ENCODE data around the gene HERPUD1.
A peak's percentile ranks its signal among the peaks of the same experiment; 100 is the strongest.

The HERPUD1 gene

GRCh38 chr16:56947604-56947995 lies 15.7 kb downstream of the HERPUD1 start:
- H3K27me3 Mint-ChIP-seq, result no peaks in the 10 kb centered on the region
- H3K9me3 Mint-ChIP-seq, result no peaks in the 10 kb centered on the region
- no peak for DNase-seq
- H3K27ac Mint-ChIP-seq, result peak overlapping the region; percentile 93
- ATAC-seq (replicated peaks), result no peak
- no peak overlapping the region for H3K4me3 Mint-ChIP-seq
- H3K36me3 Mint-ChIP-seq, result peaks cover 26 to 42% of the 10 kb centered on the region in 2 donors
- H3K4me1 Mint-ChIP-seq, result peaks cover 54 to 87% of the 10 kb centered on the region in 2 donors

- no peak for DNase-seq
Observed at GRCh38 chr16:56948234-56948633, 16.3 kb downstream of the HERPUD1 start.

GRCh38 chr16:56950051-56950450 lies 18.1 kb downstream of the HERPUD1 start:
- ATAC-seq (replicated peaks) (no peak), DNase-seq (no peak)
- Mint-ChIP-seq H3K27ac (peak overlapping the region; percentile 89), H3K36me3 (peaks cover 7 to 18% of the 10 kb centered on the region in 2 donors), H3K4me1 (peaks cover 41 to 67% of the 10 kb centered on the region in 2 donors), H3K27me3 (no peaks in the 10 kb centered on the region), H3K4me3 (no peak overlapping the region), H3K9me3 (no peaks in the 10 kb centered on the region)

More at GRCh38 chr16:56948234-56948633, 16.3 kb downstream of the HERPUD1 start:
- no peaks in the 10 kb centered on the region for H3K9me3 Mint-ChIP-seq
- ATAC-seq (replicated peaks), result no peak
- peaks cover 20 to 36% of the 10 kb centered on the region in 2 donors for H3K36me3 Mint-ChIP-seq
- peak overlapping the region; percentile 93 for H3K27ac Mint-ChIP-seq
- peaks cover 51 to 86% of the 10 kb centered on the region in 2 donors for H3K4me1 Mint-ChIP-seq
- H3K4me3 Mint-ChIP-seq, result peak overlapping the region in 1 of 2 donors; percentile 40
- H3K27me3 Mint-ChIP-seq, result no peaks in the 10 kb centered on the region

GRCh38 chr16:56950455-56950854 lies 18.5 kb downstream of the HERPUD1 start:
- DNase-seq (no peak), ATAC-seq (replicated peaks) (no peak)
- Mint-ChIP-seq H3K9me3 (no peaks in the 10 kb centered on the region), H3K27ac (peak overlapping the region; percentile 89), H3K27me3 (no peaks in the 10 kb centered on the region), H3K36me3 (peaks cover 7 to 16% of the 10 kb centered on the region in 2 donors), H3K4me1 (peaks cover 39 to 63% of the 10 kb centered on the region in 2 donors), H3K4me3 (peak overlapping the region; percentile 52 to 63)

GRCh38 chr16:56950881-56951771 lies 19.2 kb downstream of the HERPUD1 start:
- peaks cover 39 to 63% of the 10 kb centered on the region in 2 donors for H3K4me1 Mint-ChIP-seq
- peak; percentile 88 to 90 for ATAC-seq (replicated peaks)
- peak overlapping the region; percentile 89 for H3K27ac Mint-ChIP-seq
- peak; percentile 88 for DNase-seq
- no peaks in the 10 kb centered on the region for H3K9me3 Mint-ChIP-seq
- peaks cover 7 to 16% of the 10 kb centered on the region in 2 donors for H3K36me3 Mint-ChIP-seq
- peak overlapping the region; percentile 52 to 63 for H3K4me3 Mint-ChIP-seq
- H3K27me3 Mint-ChIP-seq, result no peaks in the 10 kb centered on the region

- Mint-ChIP-seq H3K4me3 (no peak overlapping the region), H3K4me1 (peaks cover 37 to 48% of the 10 kb centered on the region in 2 donors), H3K27me3 (no peaks in the 10 kb centered on the region), H3K9me3 (no peaks in the 10 kb centered on the region), H3K36me3 (peaks cover 2 to 5% of the 10 kb centered on the region in 2 donors), H3K27ac (no peak overlapping the region)
- ATAC-seq (replicated peaks) (no peak), DNase-seq (no peak)
Observed at GRCh38 chr16:56953006-56953405, 21.1 kb downstream of the HERPUD1 start.

GRCh38 chr16:56956076-56956475 lies 24.1 kb downstream of the HERPUD1 start:
- Mint-ChIP-seq H3K9me3 (no peaks in the 10 kb centered on the region), H3K27me3 (no peaks in the 10 kb centered on the region), H3K36me3 (peaks cover 0 to 1% of the 10 kb centered on the region in 2 donors), H3K4me3 (no peak overlapping the region), H3K4me1 (peaks cover 18 to 20% of the 10 kb centered on the region in 2 donors), H3K27ac (no peak overlapping the region)
- DNase-seq (no peak), ATAC-seq (replicated peaks) (no peak)

- Mint-ChIP-seq H3K4me3 (no peak overlapping the region), H3K4me1 (peaks cover 12 to 14% of the 10 kb centered on the region in 2 donors), H3K27ac (no peak overlapping the region), H3K9me3 (no peaks in the 10 kb centered on the region), H3K36me3 (peaks cover 0 to 1% of the 10 kb centered on the region in 2 donors), H3K27me3 (no peaks in the 10 kb centered on the region)
- peak; percentile 50 to 61 for ATAC-seq (replicated peaks)
- DNase-seq, result no peak
Observed at GRCh38 chr16:56956756-56957155, 24.8 kb downstream of the HERPUD1 start.

GRCh38 chr16:56960681-56961281 lies 28.8 kb downstream of the HERPUD1 start:
- Mint-ChIP-seq H3K9me3 (no peaks in the 10 kb centered on the region), H3K27ac (peak overlapping the region; percentile 25), H3K27me3 (no peaks in the 10 kb centered on the region), H3K36me3 (peaks cover 0 to under 1% of the 10 kb centered on the region in 2 donors), H3K4me1 (peaks cover 18 to 21% of the 10 kb centered on the region in 2 donors), H3K4me3 (no peak overlapping the region)
- no peak for DNase-seq
- ATAC-seq (replicated peaks), result no peak

- Mint-ChIP-seq H3K27me3 (no peaks in the 10 kb centered on the region), H3K9me3 (no peaks in the 10 kb centered on the region), H3K36me3 (peaks cover 0 to 2% of the 10 kb centered on the region in 2 donors), H3K27ac (peak overlapping the region; percentile 47), H3K4me1 (peaks cover 24 to 26% of the 10 kb centered on the region in 2 donors), H3K4me3 (no peak overlapping the region)
- ATAC-seq (replicated peaks) (no peak), DNase-seq (no peak)
Observed at GRCh38 chr16:56961386-56961785, 29.4 kb downstream of the HERPUD1 start.

GRCh38 chr16:56961851-56962281 lies 29.9 kb downstream of the HERPUD1 start, which contains the start of gene CETP:
Gene CETP, plus strand, starts transcription at chr16:56961950. Its CDS starts 30 bp downstream, at chr16:56961980.
- Mint-ChIP-seq H3K27me3 (no peaks in the 10 kb centered on the region), H3K4me1 (peaks cover 23 to 27% of the 10 kb centered on the region in 2 donors), H3K4me3 (no peak within 1 kb of the TSS), H3K27ac (peak within 1 kb of the TSS; percentile 47), H3K36me3 (peaks cover 0 to 2% of the 10 kb centered on the region in 2 donors), H3K9me3 (no peaks in the 10 kb centered on the region)
- DNase-seq, result no peak
- ATAC-seq (replicated peaks), result no peak

- DNase-seq, result peak; percentile 85
- Mint-ChIP-seq H3K36me3 (peaks cover 0 to 2% of the 10 kb centered on the region in 2 donors), H3K9me3 (peaks cover 0 to 1% of the 10 kb centered on the region in 2 donors), H3K27me3 (no peaks in the 10 kb centered on the region), H3K27ac (peak overlapping the region; percentile 72), H3K4me3 (no peak overlapping the region), H3K4me1 (peaks cover 23 to 50% of the 10 kb centered on the region in 2 donors)
- peak; percentile 87 to 88 for ATAC-seq (replicated peaks)
Observed at GRCh38 chr16:56964243-56965148, 32.6 kb downstream of the HERPUD1 start.

- no peaks in the 10 kb centered on the region for H3K27me3 Mint-ChIP-seq
- ATAC-seq (replicated peaks), result peak; percentile 47 to 61
- H3K9me3 Mint-ChIP-seq, result peaks cover 0 to 1% of the 10 kb centered on the region in 2 donors
- DNase-seq, result no peak
- peaks cover 23 to 59% of the 10 kb centered on the region in 2 donors for H3K4me1 Mint-ChIP-seq
- H3K4me3 Mint-ChIP-seq, result peak overlapping the region in 1 of 2 donors; percentile 17
- peaks cover 0 to 2% of the 10 kb centered on the region in 2 donors for H3K36me3 Mint-ChIP-seq
- H3K27ac Mint-ChIP-seq, result peak overlapping the region; percentile 72
Observed at GRCh38 chr16:56965149-56966092, 33.5 kb downstream of the HERPUD1 start.
